Measurements from ENCODE around the gene SCRN2. TPM values are rescaled to one million over a fixed set of nuclear protein-coding genes. Genes with fewer than 3 reads are reported as not detected.

Gene SCRN2
- total and polyA plus RNA-seq, 2 of the 8 experiments (the other 6 are each of a cell fraction or from before 2014, with no cell fraction given): 24.4 to 42.3 TPM

GRCh38 chr17:47846716-47847340 lies 5.8 kb upstream of the SCRN2 start:
- Histone ChIP-seq H3K4me2 (ENCODE audit: insufficient read depth in 1 of 2, low read depth in 2 of 2, low read length in 2 of 2) (peak overlapping the region; percentile 73 to 82), H4K91ac (replicated peaks; ENCODE audit: insufficient read length, low read length) (no peak overlapping the region), H3K4me3 (ENCODE audit: extremely low read depth in 1 of 4, insufficient read depth in 2 of 4, low read depth in 3 of 4, low read length in 4 of 4) (peak overlapping the region; percentile 16 to 58 (median 26); a peak in 7 of 8 replicates), H3K79me1 (ENCODE audit: low read depth, low read length) (no peaks in the 10 kb centered on the region), H4K20me1 (replicated peaks in 1 of 2; ENCODE audit: control insufficient read depth in 1 of 2, insufficient read depth in 2 of 2, low read length in 2 of 2) (peaks cover 3 to 5% of the 10 kb centered on the region in 2 experiments), H2BK5ac (ENCODE audit: low read depth, low read length) (peak overlapping the region; percentile 26; the same call in 1 of the 2 replicates), H2BK20ac (ENCODE audit: low read length) (no peak overlapping the region), H3K9ac (replicated peaks in 1 of 4; ENCODE audit: extremely low read depth in 1 of 4, low read depth in 3 of 4, low read length in 3 of 4) (no peak overlapping the region), H4K8ac (ENCODE audit: extremely low read depth, insufficient read depth, low read length) (no peak overlapping the region), H3K27me3 (replicated peaks in 1 of 4; ENCODE audit: control insufficient read depth in 3 of 4, extremely low read depth in 1 of 4, insufficient read depth in 3 of 4, low read length in 3 of 4) (peaks cover 47 to 70% (median 61%) of the 10 kb centered on the region in 4 experiments), H2AFZ (ENCODE audit: low read length) (no peak overlapping the region), H3K14ac (ENCODE audit: insufficient read length) (no peak overlapping the region), H3K18ac (ENCODE audit: extremely low read depth, low read length) (no peak overlapping the region), H3K9me3 (ENCODE audit: insufficient read depth in 2 of 2, low read depth in 1 of 2, low read length in 1 of 2) (no peaks in the 10 kb centered on the region), H2BK12ac (ENCODE audit: low read depth, low read length) (peak overlapping the region; percentile 60; the same call in 1 of the 2 replicates), H3K23ac (ENCODE audit: insufficient read length) (no peak overlapping the region), H2BK120ac (replicated peaks; ENCODE audit: low read depth, low read length) (no peak overlapping the region), H3K23me2 (ENCODE audit: low read depth, low read length) (peaks cover 20% of the 10 kb centered on the region), H3K27ac (ENCODE audit: low read depth, low read length) (no peak overlapping the region), H2AK5ac (ENCODE audit: low read depth, low read length) (no peak overlapping the region), H3K36me3 (ENCODE audit: control insufficient read depth in 2 of 4, insufficient read depth in 4 of 4, low read length in 3 of 4) (no peaks in the 10 kb centered on the region), H3K56ac (replicated peaks; ENCODE audit: insufficient read length, low read depth, low read length) (no peak overlapping the region), H3K4me1 (replicated peaks in 1 of 4; ENCODE audit: control insufficient read depth in 3 of 4, insufficient read depth in 4 of 4, low read length in 3 of 4) (peaks cover 0 to 33% (median 15%) of the 10 kb centered on the region in 4 experiments; a peak in 6 of 7 replicates), H3K79me2 (ENCODE audit: control insufficient read depth in 1 of 2, insufficient read depth in 2 of 2, low read length in 2 of 2) (no peaks in the 10 kb centered on the region), H2BK15ac (ENCODE audit: low read length) (0 out of 2 replicates have a peak overlapping the region, but pooled peaks have one; percentile 61), H3K4ac (replicated peaks; ENCODE audit: insufficient read length, low read depth, low read length) (no peak overlapping the region), H4K5ac (ENCODE audit: insufficient read length, low read depth, low read length) (no peak overlapping the region)
- WGBS, 2 experiments (ENCODE audit: extremely low coverage in 1 of 2, insufficient coverage in 1 of 2, insufficient read length in 1 of 2, insufficient replicate concordance in 2 of 2, low coverage in 1 of 2, low lambda C conversion rate in 2 of 2, missing lambda C conversion rate in 1 of 2): 9% methylated on average over 31 of the region's 31 CpGs; no CpG with 5 or more reads in 1 of the 2 experiments
- ChIA-PET CTCF (ENCODE audit: partially characterized antibody) (interaction anchor here (0.7 to 33.0 kb wide), 26 partner anchors 3 to 196 kb away, joined by 3 to 1206 read pairs (median 8); partner anchors contain the start of genes CDK5RAP3, LRRC46, MRPL10 and OSBPL7), POLR2A (ENCODE audit: partially characterized antibody) (interaction anchor here (1.0 to 12.4 kb wide), 14 partner anchors 10 to 209 kb away, joined by 3 to 134 read pairs (median 4); partner anchors contain the start of genes LRRC46, MRPL10 and SP2)
- FAIRE-seq (no peak), DNase-seq (ENCODE audit: low read depth in 1 of 2, low spot score in 2 of 2) (peak in 1 of 2 experiments; percentile 78)
- TF ChIP-seq KDM1A (IDR thresholded peaks at IDR 0.05; ENCODE audit: borderline replicate concordance, low read length): no peak
- TF ChIP-seq TCF12 (IDR thresholded peaks at IDR 0.05; ENCODE audit: low read depth, low read length): no peak
- TF ChIP-seq SUZ12 (IDR thresholded peaks at IDR 0.05; ENCODE audit: low read length): no peak; the same call in 1 of the 2 replicates
- TF ChIP-seq NANOG (IDR thresholded peaks at IDR 0.05; ENCODE audit: insufficient read depth, low read depth, low read length, poor library complexity, severe bottlenecking): no peak
- no peak for TF ChIP-seq RFX5 (IDR thresholded peaks at IDR 0.05; ENCODE audit: borderline replicate concordance, low read depth, low read length)
- TF ChIP-seq GTF2F1 (IDR thresholded peaks at IDR 0.05; ENCODE audit: borderline replicate concordance, low read depth, low read length): no peak
- TF ChIP-seq MAX (IDR thresholded peaks at IDR 0.05): no peak
- no peak for TF ChIP-seq SRF (IDR thresholded peaks at IDR 0.05; ENCODE audit: low read depth, low read length)
- TF ChIP-seq SAP30 (IDR thresholded peaks at IDR 0.05; ENCODE audit: insufficient read depth, insufficient replicate concordance, low read length): no peak
- no peak for TF ChIP-seq JUN (IDR thresholded peaks at IDR 0.05; ENCODE audit: low read depth, low read length)
- no peak for TF ChIP-seq TEAD4 (IDR thresholded peaks at IDR 0.05; ENCODE audit: low read depth, low read length)
- TF ChIP-seq EGR1 (IDR thresholded peaks at IDR 0.05; ENCODE audit: borderline replicate concordance, low read depth, low read length): no peak

Measured in H1 (cell line).